GM18867 (cell line): ENCODE results near the gene RANBP17.
A peak's percentile ranks its signal among the peaks of the same experiment; 100 is the strongest.
"Not testable (repeated sequence)": the region's sequence is repeated elsewhere in the genome, so short reads cannot be mapped to it uniquely, and the experiment has no call there.

Source experiments
- ATAC-seq: cut with Tn5 transposase; IDR thresholded peaks from one replicate; pipeline ENCODE4 v1.9.1; 2021; ENCODE audit warnings: mild to moderate bottlenecking, moderate library complexity; ENCODE audit not compliant: unreplicated experiment

The RANBP17 gene

GRCh38 chr5:171143926-171144325, 282.1 kb downstream of the RANBP17 start:
- ATAC-seq: no peak

GRCh38 chr5:171149333-171149732, 287.5 kb downstream of the RANBP17 start:
- peak; percentile 93 for ATAC-seq

- ATAC-seq: peak; percentile 38
Observed at GRCh38 chr5:171149772-171150171, 288.0 kb downstream of the RANBP17 start.

- no peak for ATAC-seq
Observed at GRCh38 chr5:171152382-171152781, 290.6 kb downstream of the RANBP17 start.

GRCh38 chr5:171155621-171156020, 293.8 kb downstream of the RANBP17 start:
- ATAC-seq: no peak

- ATAC-seq: no peak
Observed at GRCh38 chr5:171157276-171157675, 295.5 kb downstream of the RANBP17 start.

- ATAC-seq: no peak
Observed at GRCh38 chr5:171157775-171158174, 296.0 kb downstream of the RANBP17 start.

GRCh38 chr5:171158581-171158980, 296.8 kb downstream of the RANBP17 start:
- no peak for ATAC-seq

GRCh38 chr5:171162165-171162564, 300.3 kb downstream of the RANBP17 start:
- ATAC-seq: no peak

- no peak for ATAC-seq
Observed at GRCh38 chr5:171162596-171162995, 300.8 kb downstream of the RANBP17 start.

GRCh38 chr5:171166766-171167165, 304.9 kb downstream of the RANBP17 start:
- ATAC-seq: no peak

GRCh38 chr5:171168171-171168570, 306.4 kb downstream of the RANBP17 start:
- no peak for ATAC-seq

GRCh38 chr5:171174960-171175359, 313.1 kb downstream of the RANBP17 start:
- ATAC-seq: not testable (repeated sequence)

GRCh38 chr5:171175746-171176145, 313.9 kb downstream of the RANBP17 start:
- ATAC-seq: no peak

- not testable (repeated sequence) for ATAC-seq
Observed at GRCh38 chr5:171178190-171178589, 316.4 kb downstream of the RANBP17 start.

- no peak for ATAC-seq
Observed at GRCh38 chr5:171188016-171188415, 326.2 kb downstream of the RANBP17 start.

GRCh38 chr5:171189442-171189841, 327.6 kb downstream of the RANBP17 start:
- no peak for ATAC-seq

GRCh38 chr5:171192111-171192510, 330.3 kb downstream of the RANBP17 start:
- no peak for ATAC-seq

GRCh38 chr5:171201310-171201709, 339.5 kb downstream of the RANBP17 start:
- no peak for ATAC-seq

GRCh38 chr5:171205375-171205774, 343.6 kb downstream of the RANBP17 start:
- no peak for ATAC-seq

- ATAC-seq: no peak
Observed at GRCh38 chr5:171207256-171207847, 345.5 kb downstream of the RANBP17 start.

GRCh38 chr5:171221916-171222315, 360.1 kb downstream of the RANBP17 start:
- no peak for ATAC-seq

- ATAC-seq: no peak
Observed at GRCh38 chr5:171223927-171224326, 362.1 kb downstream of the RANBP17 start.
